SK-N-SH treated with all-trans-retinoic acid at 6 μM for 48 hours (cell line): ENCODE results near the gene CAMK2B.

Experiments used
- ATAC-seq: fragments of 200-7000 bp; cut with Tn5 transposase; 3 replicates; pipeline ENCODE4 v1.9.1; 2020; ENCODE audit warnings: mild to moderate bottlenecking, moderate library complexity
- ARNTL ChIP-seq: fragments of 450-650 bp; formaldehyde crosslinking; IDR thresholded peaks from 2 replicates; pipeline ENCODE4 v1.5.0; 2020; ENCODE audit warnings: low read depth, mild to moderate bottlenecking, moderate library complexity, borderline replicate concordance
- BACH2 ChIP-seq: fragments of 250-450 bp; sonication (Bioruptor Pico); IDR thresholded peaks from 2 replicates; pipeline ENCODE4 v1.9.0; 2021; ENCODE audit warnings: mild to moderate bottlenecking, borderline replicate concordance
- CSDC2 ChIP-seq: fragments of 250-450 bp; sonication (Bioruptor Pico); IDR thresholded peaks from 2 replicates; pipeline ENCODE4 v1.5.0; 2020; ENCODE audit warnings: mild to moderate bottlenecking, moderate library complexity
- ESRRG ChIP-seq: fragments of 250-450 bp; sonication (Bioruptor Pico); IDR thresholded peaks from 2 replicates; pipeline ENCODE4 v1.6.1; 2021; ENCODE audit warnings: mild to moderate bottlenecking
- GLIS3 ChIP-seq: fragments of 250-450 bp; sonication (Bioruptor Pico); IDR thresholded peaks from 2 replicates; pipeline ENCODE4 v1.5.0; 2020; ENCODE audit warnings: mild to moderate bottlenecking, moderate library complexity
- POU6F1 ChIP-seq: fragments of 250-450 bp; sonication (Bioruptor Pico); IDR thresholded peaks from 2 replicates; pipeline ENCODE4 v1.8.0; 2021; ENCODE audit warnings: low read depth, mild to moderate bottlenecking, moderate library complexity, borderline replicate concordance
- PPARA ChIP-seq: fragments of 250-450 bp; sonication (Bioruptor Pico); IDR thresholded peaks from 2 replicates; pipeline ENCODE4 v1.5.0; 2020; ENCODE audit warnings: mild to moderate bottlenecking, borderline replicate concordance
- RARB ChIP-seq: fragments of 250-450 bp; sonication (Bioruptor Pico); IDR thresholded peaks from 2 replicates; pipeline ENCODE4 v1.8.0; 2021; ENCODE audit warnings: mild to moderate bottlenecking, moderate library complexity
- SNAI2 ChIP-seq: fragments of 250-450 bp; sonication (Bioruptor Pico); IDR thresholded peaks from 2 replicates; pipeline ENCODE4 v1.5.0; 2020; ENCODE audit warnings: mild to moderate bottlenecking, moderate library complexity
- TCF4 ChIP-seq: fragments of 250-450 bp; sonication (Bioruptor Pico); IDR thresholded peaks from 2 replicates; pipeline ENCODE4 v1.8.0; 2021; ENCODE audit warnings: mild to moderate bottlenecking, moderate library complexity, borderline replicate concordance
- TOX ChIP-seq: fragments of 250-450 bp; sonication (Bioruptor Pico); IDR thresholded peaks from 2 replicates; pipeline ENCODE4 v1.8.0; 2021; ENCODE audit warnings: mild to moderate bottlenecking, moderate library complexity, borderline replicate concordance
- ZC3H10 ChIP-seq: fragments of 250-450 bp; sonication (Bioruptor Pico); IDR thresholded peaks from 2 replicates; pipeline ENCODE4 v1.5.1; 2021; ENCODE audit warnings: mild to moderate bottlenecking, moderate library complexity
- ZFP3 ChIP-seq: fragments of 250-450 bp; sonication (Bioruptor Pico); IDR thresholded peaks from 2 replicates; pipeline ENCODE4 v1.5.0; 2020; ENCODE audit warnings: mild to moderate bottlenecking, moderate library complexity
- ZFP30 ChIP-seq: fragments of 450-650 bp; formaldehyde crosslinking; IDR thresholded peaks from 2 replicates; pipeline ENCODE4 v1.5.0; 2022; ENCODE audit warnings: mild to moderate bottlenecking, moderate library complexity
- ZNF565 ChIP-seq: fragments of 450-650 bp; formaldehyde crosslinking; conservative IDR thresholded peaks from 2 replicates; pipeline ENCODE4 v1.5.0; 2020; ENCODE audit warnings: low read depth, mild to moderate bottlenecking, moderate library complexity
- ZNF70 ChIP-seq: fragments of 450-650 bp; formaldehyde crosslinking; IDR thresholded peaks from 2 replicates; pipeline ENCODE4 v1.5.0; 2020; ENCODE audit warnings: mild to moderate bottlenecking, moderate library complexity
- TF ChIP-seq, protein P1 (sequence below): fragments of 250-450 bp; sonication (Bioruptor Pico); IDR thresholded peaks from 2 replicates; pipeline ENCODE4 v1.5.1; 2020; ENCODE audit warnings: low read depth, mild to moderate bottlenecking, moderate library complexity
- TF ChIP-seq, protein P2 (sequence below): fragments of 250-450 bp; sonication (Bioruptor Pico); IDR thresholded peaks from 2 replicates; pipeline ENCODE4 v1.5.1; 2021; ENCODE audit warnings: mild to moderate bottlenecking, moderate library complexity
- TF ChIP-seq, protein P3 (sequence below): fragments of 250-450 bp; sonication (Bioruptor Pico); IDR thresholded peaks from 2 replicates; pipeline ENCODE4 v1.5.0; 2020; ENCODE audit warnings: mild to moderate bottlenecking, moderate library complexity
- TF ChIP-seq, protein P4 (sequence below): fragments of 250-450 bp; sonication (Bioruptor Pico); IDR thresholded peaks from 2 replicates; pipeline ENCODE4 v1.8.0; 2020; ENCODE audit warnings: mild to moderate bottlenecking, moderate library complexity, borderline replicate concordance

The CAMK2B gene

GRCh38 chr7:44195889-44196288, 129.5 kb downstream of the CAMK2B start:
- TF ChIP-seq, protein P1, sequence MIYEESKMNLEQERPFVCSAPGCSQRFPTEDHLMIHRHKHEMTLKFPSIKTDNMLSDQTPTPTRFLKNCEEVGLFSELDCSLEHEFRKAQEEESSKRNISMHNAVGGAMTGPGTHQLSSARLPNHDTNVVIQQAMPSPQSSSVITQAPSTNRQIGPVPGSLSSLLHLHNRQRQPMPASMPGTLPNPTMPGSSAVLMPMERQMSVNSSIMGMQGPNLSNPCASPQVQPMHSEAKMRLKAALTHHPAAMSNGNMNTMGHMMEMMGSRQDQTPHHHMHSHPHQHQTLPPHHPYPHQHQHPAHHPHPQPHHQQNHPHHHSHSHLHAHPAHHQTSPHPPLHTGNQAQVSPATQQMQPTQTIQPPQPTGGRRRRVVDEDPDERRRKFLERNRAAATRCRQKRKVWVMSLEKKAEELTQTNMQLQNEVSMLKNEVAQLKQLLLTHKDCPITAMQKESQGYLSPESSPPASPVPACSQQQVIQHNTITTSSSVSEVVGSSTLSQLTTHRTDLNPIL: no peak
- TF ChIP-seq ARNTL (CRISPR knock-in tag): no peak
- no peak for TF ChIP-seq ZFP3
- no peak for TF ChIP-seq RARB (CRISPR knock-in tag)
- TF ChIP-seq POU6F1 (CRISPR knock-in tag): no peak
- no peak for TF ChIP-seq CSDC2
- TF ChIP-seq TOX: no peak
- no peak for TF ChIP-seq ZFP30 (CRISPR knock-in tag)
- TF ChIP-seq BACH2 (CRISPR knock-in tag): no peak
- TF ChIP-seq, protein P2, sequence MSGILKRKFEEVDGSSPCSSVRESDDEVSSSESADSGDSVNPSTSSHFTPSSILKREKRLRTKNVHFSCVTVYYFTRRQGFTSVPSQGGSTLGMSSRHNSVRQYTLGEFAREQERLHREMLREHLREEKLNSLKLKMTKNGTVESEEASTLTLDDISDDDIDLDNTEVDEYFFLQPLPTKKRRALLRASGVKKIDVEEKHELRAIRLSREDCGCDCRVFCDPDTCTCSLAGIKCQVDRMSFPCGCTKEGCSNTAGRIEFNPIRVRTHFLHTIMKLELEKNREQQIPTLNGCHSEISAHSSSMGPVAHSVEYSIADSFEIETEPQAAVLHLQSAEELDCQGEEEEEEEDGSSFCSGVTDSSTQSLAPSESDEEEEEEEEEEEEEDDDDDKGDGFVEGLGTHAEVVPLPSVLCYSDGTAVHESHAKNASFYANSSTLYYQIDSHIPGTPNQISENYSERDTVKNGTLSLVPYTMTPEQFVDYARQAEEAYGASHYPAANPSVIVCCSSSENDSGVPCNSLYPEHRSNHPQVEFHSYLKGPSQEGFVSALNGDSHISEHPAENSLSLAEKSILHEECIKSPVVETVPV: no peak
- no peak for TF ChIP-seq ZNF70
- no peak for TF ChIP-seq TCF4 (CRISPR knock-in tag)
- TF ChIP-seq PPARA (CRISPR knock-in tag): no peak
- no peak for TF ChIP-seq GLIS3 (CRISPR knock-in tag)
- no peak for TF ChIP-seq ZC3H10 (CRISPR knock-in tag)
- TF ChIP-seq SNAI2 (CRISPR knock-in tag): no peak
- TF ChIP-seq, protein P3, sequence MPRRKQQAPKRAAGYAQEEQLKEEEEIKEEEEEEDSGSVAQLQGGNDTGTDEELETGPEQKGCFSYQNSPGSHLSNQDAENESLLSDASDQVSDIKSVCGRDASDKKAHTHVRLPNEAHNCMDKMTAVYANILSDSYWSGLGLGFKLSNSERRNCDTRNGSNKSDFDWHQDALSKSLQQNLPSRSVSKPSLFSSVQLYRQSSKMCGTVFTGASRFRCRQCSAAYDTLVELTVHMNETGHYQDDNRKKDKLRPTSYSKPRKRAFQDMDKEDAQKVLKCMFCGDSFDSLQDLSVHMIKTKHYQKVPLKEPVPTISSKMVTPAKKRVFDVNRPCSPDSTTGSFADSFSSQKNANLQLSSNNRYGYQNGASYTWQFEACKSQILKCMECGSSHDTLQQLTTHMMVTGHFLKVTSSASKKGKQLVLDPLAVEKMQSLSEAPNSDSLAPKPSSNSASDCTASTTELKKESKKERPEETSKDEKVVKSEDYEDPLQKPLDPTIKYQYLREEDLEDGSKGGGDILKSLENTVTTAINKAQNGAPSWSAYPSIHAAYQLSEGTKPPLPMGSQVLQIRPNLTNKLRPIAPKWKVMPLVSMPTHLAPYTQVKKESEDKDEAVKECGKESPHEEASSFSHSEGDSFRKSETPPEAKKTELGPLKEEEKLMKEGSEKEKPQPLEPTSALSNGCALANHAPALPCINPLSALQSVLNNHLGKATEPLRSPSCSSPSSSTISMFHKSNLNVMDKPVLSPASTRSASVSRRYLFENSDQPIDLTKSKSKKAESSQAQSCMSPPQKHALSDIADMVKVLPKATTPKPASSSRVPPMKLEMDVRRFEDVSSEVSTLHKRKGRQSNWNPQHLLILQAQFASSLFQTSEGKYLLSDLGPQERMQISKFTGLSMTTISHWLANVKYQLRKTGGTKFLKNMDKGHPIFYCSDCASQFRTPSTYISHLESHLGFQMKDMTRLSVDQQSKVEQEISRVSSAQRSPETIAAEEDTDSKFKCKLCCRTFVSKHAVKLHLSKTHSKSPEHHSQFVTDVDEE (CRISPR knock-in tag): no peak
- TF ChIP-seq ESRRG: no peak
- no peak for ATAC-seq

GRCh38 chr7:44194562-44195145, 130.7 kb downstream of the CAMK2B start:
- ATAC-seq: no peak
- no peak for TF ChIP-seq CSDC2
- TF ChIP-seq ZC3H10 (CRISPR knock-in tag): no peak
- TF ChIP-seq SNAI2 (CRISPR knock-in tag): no peak
- TF ChIP-seq, protein P1: no peak
- TF ChIP-seq POU6F1 (CRISPR knock-in tag): no peak
- no peak for TF ChIP-seq ESRRG
- no peak for TF ChIP-seq ZNF565
- TF ChIP-seq PPARA (CRISPR knock-in tag): no peak

GRCh38 chr7:44194069-44194468, 131.3 kb downstream of the CAMK2B start:
- TF ChIP-seq, protein P1: no peak
- TF ChIP-seq, protein P4, sequence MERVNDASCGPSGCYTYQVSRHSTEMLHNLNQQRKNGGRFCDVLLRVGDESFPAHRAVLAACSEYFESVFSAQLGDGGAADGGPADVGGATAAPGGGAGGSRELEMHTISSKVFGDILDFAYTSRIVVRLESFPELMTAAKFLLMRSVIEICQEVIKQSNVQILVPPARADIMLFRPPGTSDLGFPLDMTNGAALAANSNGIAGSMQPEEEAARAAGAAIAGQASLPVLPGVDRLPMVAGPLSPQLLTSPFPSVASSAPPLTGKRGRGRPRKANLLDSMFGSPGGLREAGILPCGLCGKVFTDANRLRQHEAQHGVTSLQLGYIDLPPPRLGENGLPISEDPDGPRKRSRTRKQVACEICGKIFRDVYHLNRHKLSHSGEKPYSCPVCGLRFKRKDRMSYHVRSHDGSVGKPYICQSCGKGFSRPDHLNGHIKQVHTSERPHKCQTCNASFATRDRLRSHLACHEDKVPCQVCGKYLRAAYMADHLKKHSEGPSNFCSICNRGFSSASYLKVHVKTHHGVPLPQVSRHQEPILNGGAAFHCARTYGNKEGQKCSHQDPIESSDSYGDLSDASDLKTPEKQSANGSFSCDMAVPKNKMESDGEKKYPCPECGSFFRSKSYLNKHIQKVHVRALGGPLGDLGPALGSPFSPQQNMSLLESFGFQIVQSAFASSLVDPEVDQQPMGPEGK (CRISPR knock-in tag): no peak
- TF ChIP-seq ZFP3: no peak
- TF ChIP-seq ZNF565: no peak
- TF ChIP-seq, protein P2: no peak
- no peak for TF ChIP-seq ARNTL (CRISPR knock-in tag)
- ATAC-seq: no peak
